HG02938 (cell line): ENCODE measurements around the gene LPP.

Experiments
- ATAC-seq: cut with Tn5 transposase; IDR thresholded peaks from one replicate; pipeline ENCODE4 v1.9.1; 2021; ENCODE audit warnings: mild to moderate bottlenecking, moderate library complexity; ENCODE audit not compliant: unreplicated experiment

The LPP gene

GRCh38 chr3:188503647-188504046 lies 349.7 kb downstream of the LPP start:
- no peak for ATAC-seq

DNA sequence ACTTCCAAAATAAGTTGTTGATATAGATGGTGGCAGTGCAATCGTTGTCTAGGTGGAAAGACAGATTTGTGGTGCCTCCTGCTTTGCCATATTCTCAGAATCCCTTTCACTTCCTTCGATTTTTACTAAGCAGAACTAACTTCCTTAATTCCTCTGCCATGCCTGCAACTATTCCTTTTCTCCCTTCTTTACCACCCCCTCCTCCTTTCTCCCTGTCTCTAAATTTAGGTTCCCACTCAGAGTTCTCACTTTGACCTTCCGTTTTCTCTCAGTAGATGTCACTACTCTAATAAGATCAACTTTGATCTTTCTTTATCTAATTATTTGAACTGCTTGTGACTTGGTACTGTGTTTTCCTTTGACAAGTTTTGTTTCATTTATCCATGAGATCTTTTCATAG lies 351.2 kb downstream of the LPP start:
- no peak for ATAC-seq

GRCh38 chr3:188505911-188506310 lies 352.0 kb downstream of the LPP start:
- ATAC-seq: no peak

DNA sequence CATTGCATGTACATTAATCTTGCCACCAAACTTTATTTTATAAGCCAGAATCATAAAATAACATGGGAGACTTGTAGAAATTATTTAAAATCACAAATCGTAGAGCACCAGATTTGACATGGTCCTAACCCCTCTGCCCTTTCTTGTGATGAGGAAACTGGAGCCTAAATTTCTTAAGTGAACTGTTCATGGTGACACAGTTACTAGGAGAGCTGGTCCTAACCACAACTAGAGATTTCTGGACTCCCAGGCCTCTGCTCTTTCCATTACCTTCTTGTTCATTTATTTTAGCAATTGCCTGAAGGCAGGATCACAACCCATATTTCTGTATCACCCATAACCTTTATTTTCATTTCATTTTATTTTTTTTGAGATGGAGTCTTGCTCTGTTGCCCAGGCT lies 352.5 kb downstream of the LPP start:
- ATAC-seq: no peak

GRCh38 chr3:188507244-188507720 lies 353.3 kb downstream of the LPP start:
- ATAC-seq: no peak

- ATAC-seq: no peak
Observed at GRCh38 chr3:188508454-188508853, 354.5 kb downstream of the LPP start.

GRCh38 chr3:188509316-188509715 lies 355.4 kb downstream of the LPP start:
- no peak for ATAC-seq

DNA sequence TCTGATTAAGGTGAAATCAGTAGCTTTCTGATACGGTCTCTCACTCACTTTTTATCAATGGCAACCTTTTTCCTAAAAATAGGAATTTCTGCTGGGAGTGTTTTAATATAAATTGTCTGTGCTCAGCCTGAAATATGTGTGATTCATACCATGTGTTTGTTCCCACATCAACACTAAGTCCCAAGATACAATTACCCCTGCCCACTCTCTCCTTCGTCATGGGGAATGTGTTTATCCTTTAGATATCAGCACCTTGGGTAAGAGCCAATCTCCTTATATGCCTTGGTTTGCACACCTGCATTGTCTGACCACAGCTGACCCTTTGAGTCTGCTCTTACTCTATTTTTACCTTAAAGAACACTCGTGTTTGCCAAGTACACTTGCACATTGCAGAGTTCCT lies 356.4 kb downstream of the LPP start:
- no peak for ATAC-seq

- ATAC-seq: no peak
Observed at GRCh38 chr3:188513662-188514328, 359.8 kb downstream of the LPP start.

GRCh38 chr3:188516515-188516914 lies 362.6 kb downstream of the LPP start:
- no peak for ATAC-seq

DNA sequence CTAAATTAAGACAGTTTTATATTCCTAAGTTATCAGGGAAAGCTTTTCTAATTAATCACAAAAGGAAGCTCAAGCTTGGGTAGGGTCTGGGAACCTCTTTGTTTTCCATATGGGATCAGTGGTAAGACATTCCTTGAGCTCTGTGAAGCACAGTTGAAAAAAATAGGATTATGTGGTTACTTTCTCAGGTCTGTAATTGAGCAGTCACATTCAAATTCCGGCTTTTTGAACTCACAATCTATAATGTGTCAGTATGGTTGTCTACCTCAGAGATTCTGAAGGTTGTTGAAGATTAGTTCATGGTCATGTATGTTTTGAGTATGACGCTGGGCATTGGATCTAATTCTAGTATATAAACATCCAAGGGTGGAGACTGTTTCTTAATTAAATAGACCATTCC lies 364.5 kb downstream of the LPP start:
- ATAC-seq: no peak

GRCh38 chr3:188518835-188519452 lies 365.0 kb downstream of the LPP start:
- ATAC-seq: no peak

DNA sequence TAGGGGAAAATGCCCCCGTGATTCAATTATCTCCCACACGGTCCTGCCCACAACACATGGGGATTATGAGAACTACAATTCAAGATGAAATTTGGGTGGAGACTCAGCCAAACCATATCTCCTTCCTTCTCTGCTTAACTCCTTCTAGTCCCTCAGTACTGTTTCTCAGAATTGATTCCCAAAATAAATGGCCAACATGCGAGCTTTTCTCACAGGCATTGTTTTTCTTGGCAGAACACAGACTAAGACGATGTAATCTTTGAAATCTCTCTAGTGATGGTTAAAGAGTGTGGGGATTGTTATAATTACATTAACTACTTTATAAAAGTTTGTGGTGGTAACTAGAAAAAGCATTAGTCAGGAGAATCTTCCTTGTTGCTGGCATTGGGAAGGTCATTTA lies 366.5 kb downstream of the LPP start:
- ATAC-seq: no peak

DNA sequence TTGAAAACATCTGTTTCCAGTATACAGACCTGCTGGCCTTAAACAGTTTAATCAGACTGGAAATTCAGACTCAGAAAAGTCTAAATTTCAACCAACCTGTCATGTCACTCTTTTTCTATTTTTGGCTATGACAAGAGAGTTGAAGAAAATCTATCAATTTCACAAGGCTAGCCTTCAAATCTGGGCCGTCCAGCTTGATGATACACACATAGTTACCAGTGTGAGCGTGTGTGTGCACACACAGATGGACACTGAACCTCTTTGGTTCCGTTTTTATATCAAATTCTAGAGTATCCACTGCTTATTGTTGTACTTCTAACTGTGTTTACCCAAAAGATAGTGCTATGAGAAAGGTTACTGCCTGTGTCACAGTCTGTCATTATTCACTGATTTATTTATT lies 368.2 kb downstream of the LPP start:
- ATAC-seq: no peak

- no peak for ATAC-seq
Observed at GRCh38 chr3:188523291-188523690, 369.3 kb downstream of the LPP start.

GRCh38 chr3:188524052-188524451 lies 370.1 kb downstream of the LPP start:
- ATAC-seq: no peak

GRCh38 chr3:188526057-188526456 lies 372.1 kb downstream of the LPP start:
- ATAC-seq: no peak

- no peak for ATAC-seq
Observed at GRCh38 chr3:188527389-188527788, 373.4 kb downstream of the LPP start.

- ATAC-seq: no peak
Observed at GRCh38 chr3:188528396-188528795, 374.4 kb downstream of the LPP start.

- ATAC-seq: no peak
Observed at GRCh38 chr3:188529228-188529627, 375.3 kb downstream of the LPP start.

DNA sequence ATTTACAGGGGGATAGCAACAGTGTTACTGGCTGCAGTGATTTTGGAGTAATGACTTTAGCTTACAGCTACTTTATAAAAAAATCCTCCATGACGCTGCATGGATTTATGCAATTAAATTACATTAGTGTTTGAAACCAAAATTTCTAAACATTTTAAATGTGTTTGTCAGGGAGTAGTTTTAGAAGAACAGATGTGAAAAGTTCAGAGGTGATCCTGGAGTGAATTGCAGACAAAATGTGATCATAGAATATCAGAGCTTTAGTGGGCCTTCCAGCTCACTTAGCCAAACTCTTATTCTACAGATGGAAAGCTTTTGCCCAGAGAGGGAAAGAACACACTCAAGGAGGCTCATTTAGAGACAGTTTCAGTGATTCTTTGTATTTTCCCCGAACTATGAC lies 376.3 kb downstream of the LPP start:
- no peak for ATAC-seq

DNA sequence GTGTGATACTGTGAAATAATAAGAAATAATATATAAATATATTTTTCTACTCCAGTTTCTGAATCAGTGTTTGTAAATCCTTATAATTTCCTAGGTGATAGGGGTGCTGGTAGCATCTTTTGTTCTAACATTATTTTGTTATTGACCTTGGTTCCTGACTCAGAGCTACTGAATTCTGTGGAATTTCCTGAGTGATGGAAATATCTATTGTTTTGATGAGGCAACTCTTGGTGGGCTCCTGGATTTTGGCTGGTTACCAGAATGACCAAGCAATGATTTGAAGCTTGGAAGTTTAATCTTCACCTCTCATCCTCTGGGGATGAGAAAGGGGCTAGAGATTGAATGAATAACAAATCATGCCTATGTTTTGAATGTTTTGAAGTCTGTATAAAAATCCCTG lies 377.3 kb downstream of the LPP start:
- ATAC-seq: no peak

DNA sequence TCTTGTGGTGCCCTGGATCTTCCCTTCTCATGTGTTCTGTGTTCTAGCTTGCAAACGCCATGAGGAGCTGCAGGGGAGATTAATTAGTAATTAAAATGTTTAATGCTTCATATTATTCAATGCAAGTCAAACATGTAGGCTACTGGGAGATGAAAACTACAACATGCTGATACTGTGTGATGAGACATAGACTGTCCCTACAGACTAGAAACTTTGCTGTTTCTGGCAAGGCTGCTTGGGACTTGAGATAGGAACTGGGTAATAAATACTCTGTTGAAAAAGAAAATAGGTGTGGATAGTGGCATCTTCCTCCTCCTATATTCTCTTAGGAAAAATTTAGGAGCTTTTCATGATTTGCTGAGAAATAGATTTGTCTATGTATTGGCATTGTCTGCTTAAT lies 379.2 kb downstream of the LPP start:
- no peak for ATAC-seq
